Activated B cell treated with CpG ODN at 0.5 μM for 24 hours (primary cell): ENCODE measurements around the gene SLC16A5. TPM values are rescaled to one million over a fixed set of nuclear protein-coding genes. Genes with fewer than 3 reads are reported as not detected.
A peak's percentile ranks its signal among the peaks of the same experiment; 100 is the strongest.

ENCODE experiments used
- ATAC-seq: fragments of 200-7000 bp; cut with Tn5 transposase; one replicate; pipeline ENCODE4 v1.10.0; 2021; ENCODE audit warnings: low read depth, mild to moderate bottlenecking, moderate library complexity
- CTCF ChIA-PET: fragments of 350-600 bp; sonication (Branson Sonifier 250); formaldehyde crosslinking; loops from one replicate; lab custom pipeline; 2021; ENCODE audit warnings: antibody characterized with exemption; lab: Charles Lee
- POLR2A ChIA-PET: fragments of 350-600 bp; sonication (Branson Sonifier 250); formaldehyde crosslinking; loops from one replicate; lab custom pipeline; 2021; ENCODE audit warnings: antibody characterized with exemption; lab: Charles Lee
- DNase-seq: peaks from one replicate; pipeline ENCODE4 v3.0.0; 2022
- H3K27ac Mint-ChIP-seq: one replicate; pipeline ENCODE4 v1.8.0; 2020; ENCODE audit warnings: mixed read lengths
- H3K27me3 Mint-ChIP-seq: one replicate; pipeline ENCODE4 v1.8.0; 2021; ENCODE audit warnings: mixed read lengths
- H3K36me3 Mint-ChIP-seq: one replicate; pipeline ENCODE4 v1.8.0; 2021; ENCODE audit warnings: low read depth, mixed read lengths
- H3K4me1 Mint-ChIP-seq: one replicate; pipeline ENCODE4 v1.8.0; 2021; ENCODE audit warnings: mixed read lengths
- H3K4me3 Mint-ChIP-seq: one replicate; pipeline ENCODE4 v1.8.0; 2020; ENCODE audit warnings: mild to moderate bottlenecking, mixed read lengths
- H3K9me3 Mint-ChIP-seq: one replicate; pipeline ENCODE4 v1.8.0; 2020; ENCODE audit warnings: mixed read lengths
- CTCF ChIP-seq: fragments of 200-600 bp; IDR thresholded peaks from one replicate; pipeline ENCODE4 v1.8.0; 2022; ENCODE audit warnings: antibody characterized with exemption, mild to moderate bottlenecking
- intact Hi-C: fragments of 100-400 bp; cut with micrococcal nuclease; formaldehyde crosslinking; loops from one replicate; pipeline ENCODE4 v1.15.1; 2024
- total RNA-seq: library from RNA; stranded (reverse); gene quantifications from 2 replicates; pipeline ENCODE4 v1.2.3, GENCODE V29; 2022

Gene SLC16A5
- total RNA-seq, 1 donor from 2014 or later: 5.7 TPM

DNA sequence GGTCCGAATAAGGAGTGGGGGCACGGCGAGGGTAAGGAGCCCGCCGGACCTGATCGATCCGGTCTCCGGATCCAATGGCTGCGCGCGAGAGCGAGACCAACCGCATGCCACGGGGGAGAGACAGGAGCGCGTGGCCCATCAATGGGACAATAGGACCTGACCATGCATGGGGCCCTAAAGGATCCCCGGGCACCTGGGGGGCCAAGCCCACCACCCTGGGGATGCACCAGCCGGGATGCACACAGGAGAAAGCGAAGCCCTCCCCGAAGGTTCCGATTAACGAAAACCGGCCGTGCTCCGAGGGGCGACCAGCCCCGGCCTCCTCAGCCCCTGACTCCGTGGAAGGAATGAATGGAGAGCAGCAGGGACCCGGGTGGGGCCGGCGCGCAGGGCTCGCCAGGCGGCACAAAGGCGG lies 66.0 kb downstream of the SLC16A5 start:
- TF ChIP-seq CTCF: no peak
- DNase-seq: no peak
- peak overlapping the region; percentile 77 for H3K27ac Mint-ChIP-seq

DNA sequence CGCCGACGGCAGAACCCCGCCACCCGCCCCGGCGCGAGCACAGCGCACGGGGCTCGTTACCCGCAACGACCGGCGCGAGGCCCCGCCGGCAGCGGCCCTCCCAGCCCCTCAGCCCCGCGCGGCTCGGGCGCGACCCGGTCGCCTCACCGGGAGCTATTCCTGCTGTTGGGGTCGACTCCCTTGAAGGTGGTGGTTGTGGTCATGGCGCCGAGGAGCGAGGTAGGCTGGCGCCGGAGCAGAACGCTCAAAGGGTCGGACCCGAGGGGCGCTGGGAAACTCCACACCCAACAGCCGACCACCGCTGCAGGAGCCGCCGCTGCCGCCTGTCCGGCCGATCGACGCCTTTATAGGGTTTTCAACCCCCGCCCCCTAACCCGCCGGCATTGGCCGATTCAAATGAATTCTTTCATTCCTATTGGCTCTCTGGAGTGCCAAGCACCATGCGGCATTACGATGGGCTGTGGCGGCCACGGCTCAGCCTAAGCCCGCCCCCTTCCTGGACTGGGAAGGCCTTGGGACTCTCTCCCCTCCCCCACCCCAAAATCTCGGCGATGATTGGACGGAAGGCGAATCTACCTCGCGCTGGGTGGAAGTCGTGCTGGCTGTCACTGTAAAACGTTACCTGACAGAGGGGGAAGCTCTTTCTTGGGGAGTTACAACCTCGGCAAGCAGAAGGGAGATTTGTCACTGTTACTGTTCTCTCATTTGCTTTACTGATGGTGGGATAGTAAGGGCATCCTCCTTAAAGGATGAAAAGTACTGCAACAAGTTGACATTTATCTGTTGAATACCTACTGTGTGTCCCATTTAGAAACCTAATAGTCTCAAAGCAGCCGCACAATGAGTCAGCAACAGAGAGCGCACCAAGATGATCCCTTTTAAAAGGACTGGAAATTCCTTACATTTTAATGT lies 66.7 kb downstream of the SLC16A5 start, which contains the start of gene JPT1:
Gene JPT1, minus strand, starts transcription at position 318 of the 912 bp plus-strand sequence. Its CDS starts 115 bp downstream, at position 203.
- TF ChIP-seq CTCF: no peak
- CTCF ChIA-PET: interaction anchor here (1.0 to 1.5 kb wide), 4 partner anchors 17 to 193 kb away, joined by 3 to 5 read pairs (median 4); no protein-coding TSS in a partner anchor
- intact Hi-C loops: loop anchor here (1.0 to 2.0 kb wide), 4 partner anchors 16 to 40 kb away; partner anchors contain the start of gene NT5C
- peaks cover 34% of the 10 kb centered on the region for H3K4me1 Mint-ChIP-seq
- peak within 1 kb of the TSS; percentile 91 for H3K4me3 Mint-ChIP-seq
- peak; percentile 97 for ATAC-seq
- POLR2A ChIA-PET: interaction anchor here (0.6 to 3.2 kb wide), 22 partner anchors 9 to 1432 kb away, joined by 3 to 20 read pairs (median 4); partner anchors contain the start of genes ARMC7, GGA3, MRPL58 and MRPS7
- DNase-seq: peak; percentile 85
- H3K36me3 Mint-ChIP-seq: peaks cover 2% of the 10 kb centered on the region
- no peaks in the 10 kb centered on the region for H3K9me3 Mint-ChIP-seq
- H3K27ac Mint-ChIP-seq: peak within 1 kb of the TSS; percentile 77
- no peaks in the 10 kb centered on the region for H3K27me3 Mint-ChIP-seq

More for the DNA sequence above, 66.0 kb downstream of the SLC16A5 start:
- H3K4me1 Mint-ChIP-seq: peaks cover 34% of the 10 kb centered on the region
- peaks cover 2% of the 10 kb centered on the region for H3K36me3 Mint-ChIP-seq
- no peak for ATAC-seq
- peak overlapping the region; percentile 91 for H3K4me3 Mint-ChIP-seq
- no peaks in the 10 kb centered on the region for H3K27me3 Mint-ChIP-seq
- intact Hi-C loops: loop anchor here (1.0 to 2.0 kb wide), 4 partner anchors 17 to 39 kb away; partner anchors contain the start of gene NT5C
- CTCF ChIA-PET: interaction anchor here (1.0 to 1.5 kb wide), 3 partner anchors 18 to 192 kb away, joined by 3 to 4 read pairs (median 3); no protein-coding TSS in a partner anchor
- POLR2A ChIA-PET: interaction anchor here (0.6 to 3.2 kb wide), 17 partner anchors 9 to 1432 kb away, joined by 3 to 20 read pairs (median 6); partner anchors contain the start of genes ARMC7, GGA3, MRPL58 and MRPS7
- H3K9me3 Mint-ChIP-seq: no peaks in the 10 kb centered on the region

GRCh38 chr17:75155191-75155601 lies 67.4 kb downstream of the SLC16A5 start:
- intact Hi-C loops: loop anchor here (2.0 kb wide), 1 partner anchor 16 kb away; no protein-coding TSS in a partner anchor
- CTCF ChIA-PET: interaction anchor here (1.2 to 1.5 kb wide), 3 partner anchors 17 to 46 kb away, joined by 3 to 5 read pairs (median 4); no protein-coding TSS in a partner anchor
- peaks cover 32% of the 10 kb centered on the region for H3K4me1 Mint-ChIP-seq
- no peak for TF ChIP-seq CTCF
- POLR2A ChIA-PET: interaction anchor here (0.6 to 3.2 kb wide), 18 partner anchors 10 to 625 kb away, joined by 3 to 20 read pairs (median 6); partner anchors contain the start of genes ARMC7, GGA3, MRPL58 and MRPS7
- H3K27ac Mint-ChIP-seq: peak overlapping the region; percentile 75
- H3K36me3 Mint-ChIP-seq: peaks cover 2% of the 10 kb centered on the region
- H3K9me3 Mint-ChIP-seq: no peaks in the 10 kb centered on the region
- no peaks in the 10 kb centered on the region for H3K27me3 Mint-ChIP-seq
- H3K4me3 Mint-ChIP-seq: no peak overlapping the region
- ATAC-seq (no peak), DNase-seq (no peak)

Other genes with a start within 250 kb of the SLC16A5 start
- not detected in 2 replicates for gene GRIN2C, start 228.1 kb upstream of the SLC16A5 start, total RNA-seq
- 4.6 and 5.5 TPM in 2 replicates for gene FDXR, start 215.0 kb upstream of the SLC16A5 start, total RNA-seq
- not detected in 2 replicates for gene FADS6, start 194.3 kb upstream of the SLC16A5 start, total RNA-seq
- not detected in 2 replicates for gene USH1G, start 164.7 kb upstream of the SLC16A5 start, total RNA-seq
- not detected in 2 replicates for gene OTOP2, start 163.7 kb upstream of the SLC16A5 start, total RNA-seq
- not detected in 2 replicates for gene OTOP3, start 152.1 kb upstream of the SLC16A5 start, total RNA-seq
- gene HID1, start 115.2 kb upstream of the SLC16A5 start, total RNA-seq: 1.5 and 2.1 TPM in 2 replicates
- gene CDR2L, start 100.3 kb upstream of the SLC16A5 start, total RNA-seq: not detected in 2 replicates
- gene MRPL58, start 75.3 kb upstream of the SLC16A5 start, total RNA-seq: 28.4 and 31.8 TPM in 2 replicates
- gene ATP5PD, start 41.0 kb upstream of the SLC16A5 start, total RNA-seq: 158 and 181 TPM in 2 replicates
- 19.5 and 20.2 TPM in 2 replicates for gene KCTD2, start 40.7 kb upstream of the SLC16A5 start, total RNA-seq
- 11.8 and 15.4 TPM in 2 replicates for gene ARMC7, start 22.0 kb downstream of the SLC16A5 start, total RNA-seq
- gene NT5C, start 43.8 kb downstream of the SLC16A5 start, total RNA-seq: 95.0 and 98.2 TPM in 2 replicates
- 70.5 and 72.9 TPM in 2 replicates for gene JPT1, start 66.6 kb downstream of the SLC16A5 start, total RNA-seq
- gene SUMO2, start 95.0 kb downstream of the SLC16A5 start, total RNA-seq: 365 and 394 TPM in 2 replicates
- 103 and 107 TPM in 2 replicates for gene NUP85, start 117.7 kb downstream of the SLC16A5 start, total RNA-seq
- 116 and 119 TPM in 2 replicates for gene GGA3, start 173.7 kb downstream of the SLC16A5 start, total RNA-seq
- gene MRPS7, start 173.9 kb downstream of the SLC16A5 start, total RNA-seq: 67.6 and 71.3 TPM in 2 replicates
- 50.8 and 55.2 TPM in 2 replicates for gene MIF4GD, start 183.3 kb downstream of the SLC16A5 start, total RNA-seq
- gene SLC25A19, start 201.5 kb downstream of the SLC16A5 start, total RNA-seq: 87.6 and 96.7 TPM in 2 replicates